Type B pancreatic cell (in vitro differentiated cells): Measurements from ENCODE around the gene MICALL2. TPM values are rescaled to one million over a fixed set of nuclear protein-coding genes. Genes with fewer than 3 reads are reported as not detected.

Experiments
- DNase-seq: peaks from one replicate; pipeline ENCODE4 v3.0.0; 2021; ENCODE audit warnings: mixed read lengths; ENCODE audit not compliant: unreplicated experiment; ENCODE audit errors: extremely low spot score
- H3K27ac Mint-ChIP-seq: 2 replicates; pipeline ENCODE4 v1.8.0; 2021; ENCODE audit warnings: mild to moderate bottlenecking, mixed read lengths
- H3K27me3 Mint-ChIP-seq: 2 replicates; pipeline ENCODE4 v1.8.0; 2021; ENCODE audit warnings: mixed read lengths
- H3K36me3 Mint-ChIP-seq: 2 replicates; pipeline ENCODE4 v1.8.0; 2021; ENCODE audit warnings: mixed read lengths
- H3K4me1 Mint-ChIP-seq: one replicate; pipeline ENCODE4 v1.8.0; 2021; ENCODE audit warnings: mixed read lengths; ENCODE audit not compliant: unreplicated experiment
- H3K4me3 Mint-ChIP-seq: 2 replicates; pipeline ENCODE4 v1.8.0; 2021; ENCODE audit warnings: mild to moderate bottlenecking, mixed read lengths
- H3K9me3 Mint-ChIP-seq: 2 replicates; pipeline ENCODE4 v1.8.0; 2021; ENCODE audit warnings: mixed read lengths
- CTCF ChIP-seq: fragments of 200-600 bp; sonication (generic); conservative IDR thresholded peaks from 2 replicates; pipeline ENCODE4 v1.5.0; 2021; ENCODE audit warnings: antibody characterized with exemption, mild to moderate bottlenecking
- total RNA-seq: library from RNA; stranded (reverse); gene quantifications from 2 replicates; pipeline ENCODE4 v1.2.1, GENCODE V29; 2021; ENCODE audit warnings: low replicate concordance

MICALL2 gene
- total RNA-seq, 1 donor from 2014 or later: 12.3 TPM

- Mint-ChIP-seq H3K27me3 (peaks cover 34% of the 10 kb centered on the region), H3K4me3 (no peak overlapping the region), H3K9me3 (no peaks in the 10 kb centered on the region), H3K27ac (no peak overlapping the region), H3K4me1 (no peaks in the 10 kb centered on the region), H3K36me3 (no peaks in the 10 kb centered on the region)
- no peak for TF ChIP-seq CTCF
- DNase-seq: no peak
Measured at GRCh38 chr7:1418505-1419309, 40.6 kb downstream of the MICALL2 start.

GRCh38 chr7:1415389-1415990, 43.8 kb downstream of the MICALL2 start:
- Mint-ChIP-seq H3K4me3 (no peak overlapping the region), H3K9me3 (no peaks in the 10 kb centered on the region), H3K36me3 (no peaks in the 10 kb centered on the region), H3K27me3 (peaks cover 29% of the 10 kb centered on the region), H3K27ac (no peak overlapping the region), H3K4me1 (no peaks in the 10 kb centered on the region)
- no peak for DNase-seq
- no peak for TF ChIP-seq CTCF

DNA sequence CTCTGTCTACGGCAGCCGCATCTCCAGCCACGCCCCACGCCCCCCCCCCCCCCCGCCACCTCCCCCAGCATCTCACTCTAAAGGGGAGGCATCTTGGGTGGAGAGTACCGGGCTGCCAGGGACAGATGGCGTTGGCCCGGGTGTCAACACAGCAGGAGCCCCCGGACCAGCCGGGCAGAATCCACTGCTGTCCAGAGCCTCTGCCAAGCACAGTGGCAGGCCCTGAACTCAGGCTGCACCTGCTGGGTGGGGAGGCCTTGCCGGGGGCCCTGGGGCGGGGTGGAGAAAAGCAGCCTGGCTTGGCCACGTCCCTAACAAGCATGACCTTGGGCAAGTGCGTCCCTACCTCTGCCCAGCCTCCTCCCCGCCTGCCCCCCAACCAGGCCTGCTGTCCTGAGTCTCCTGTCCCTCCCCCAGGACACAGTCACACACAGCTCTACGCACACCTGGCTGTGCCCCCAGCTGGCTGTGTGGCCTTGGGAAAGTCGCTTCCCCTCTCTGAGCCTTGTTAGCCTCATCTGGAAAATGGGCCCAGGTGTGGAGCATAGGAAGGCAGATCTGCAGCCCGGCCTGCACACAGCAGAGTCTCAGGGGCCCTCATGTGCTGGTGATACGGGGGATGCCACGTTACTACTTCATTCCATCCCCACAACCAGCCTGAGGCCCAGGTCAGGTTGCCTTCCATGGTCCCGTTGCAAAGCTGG, 45.2 kb downstream of the MICALL2 start:
- peaks cover 34% of the 10 kb centered on the region for H3K27me3 Mint-ChIP-seq
- H3K36me3 Mint-ChIP-seq: no peaks in the 10 kb centered on the region
- TF ChIP-seq CTCF: no peak
- H3K27ac Mint-ChIP-seq: no peak overlapping the region
- H3K4me1 Mint-ChIP-seq: no peaks in the 10 kb centered on the region
- no peak overlapping the region for H3K4me3 Mint-ChIP-seq
- no peaks in the 10 kb centered on the region for H3K9me3 Mint-ChIP-seq
- no peak for DNase-seq

DNA sequence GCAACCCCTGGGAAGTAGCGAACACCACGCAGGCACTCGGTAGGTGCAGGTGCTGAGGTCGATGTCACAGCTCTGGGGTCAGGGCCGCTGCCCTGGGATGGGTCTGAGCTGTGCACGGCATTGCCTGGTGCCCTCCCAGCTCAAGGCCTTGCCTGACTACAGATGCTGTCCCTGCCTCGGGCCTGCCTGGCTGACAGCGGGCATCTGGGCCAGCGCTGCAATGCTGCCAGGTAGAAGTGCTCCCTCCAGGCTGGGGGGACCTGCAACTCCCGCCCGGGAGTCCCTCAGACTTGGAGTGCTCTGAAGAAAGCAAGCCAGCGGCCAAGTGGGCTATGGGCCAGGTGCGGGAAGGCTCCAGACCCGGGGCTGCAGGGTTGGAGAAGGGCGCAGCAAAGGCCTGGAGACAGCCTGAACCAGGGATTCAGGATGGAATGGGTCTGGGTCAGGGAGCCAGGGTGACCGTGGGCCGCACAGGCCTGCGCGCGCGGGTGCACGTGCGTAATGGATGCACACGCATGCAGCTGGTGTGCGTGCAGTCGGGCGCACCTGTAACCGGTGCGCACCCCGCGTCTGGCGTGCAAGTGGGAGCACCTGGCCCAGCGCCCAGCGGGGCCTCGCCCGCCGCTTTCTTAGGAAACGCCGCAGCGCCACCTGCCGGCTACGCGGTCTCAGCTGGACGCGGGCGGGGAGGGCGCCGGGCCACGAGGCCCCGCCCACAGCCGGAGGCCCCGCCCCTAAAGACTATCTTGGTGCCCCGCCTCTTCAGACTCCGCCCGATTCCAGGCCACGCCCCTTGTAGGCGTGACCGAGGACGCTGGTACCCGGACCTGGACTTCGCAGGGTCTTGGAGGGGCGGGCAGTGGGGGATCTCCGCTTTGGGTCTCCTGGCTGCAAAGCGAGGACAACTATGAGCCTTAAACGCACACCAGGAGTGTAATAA, 46.7 kb downstream of the MICALL2 start:
- Mint-ChIP-seq H3K36me3 (no peaks in the 10 kb centered on the region), H3K4me3 (peak overlapping the region; percentile 65), H3K4me1 (no peaks in the 10 kb centered on the region), H3K27me3 (peaks cover 36% of the 10 kb centered on the region), H3K27ac (no peak overlapping the region), H3K9me3 (no peaks in the 10 kb centered on the region)
- peak; percentile 92 for DNase-seq
- peak; percentile 97 for TF ChIP-seq CTCF

- Mint-ChIP-seq H3K27ac (no peak overlapping the region), H3K9me3 (no peaks in the 10 kb centered on the region), H3K4me3 (no peak overlapping the region), H3K36me3 (no peaks in the 10 kb centered on the region), H3K27me3 (peaks cover 32% of the 10 kb centered on the region), H3K4me1 (no peaks in the 10 kb centered on the region)
- no peak for TF ChIP-seq CTCF
- no peak for DNase-seq
Measured at GRCh38 chr7:1411414-1411813, 47.9 kb downstream of the MICALL2 start.
